ENCODE results near the gene SSU72. TPM values are rescaled to one million over a fixed set of nuclear protein-coding genes. Genes with fewer than 3 reads are reported as not detected.

SSU72 gene
- total RNA-seq, 1 experiment from 2014 or later = 112 TPM

GRCh38 chr1:1545946-1546737 lies 28.5 kb downstream of the SSU72 start:
- DNase-seq (ENCODE audit: extremely low read depth, low read depth) = no peak

DNA sequence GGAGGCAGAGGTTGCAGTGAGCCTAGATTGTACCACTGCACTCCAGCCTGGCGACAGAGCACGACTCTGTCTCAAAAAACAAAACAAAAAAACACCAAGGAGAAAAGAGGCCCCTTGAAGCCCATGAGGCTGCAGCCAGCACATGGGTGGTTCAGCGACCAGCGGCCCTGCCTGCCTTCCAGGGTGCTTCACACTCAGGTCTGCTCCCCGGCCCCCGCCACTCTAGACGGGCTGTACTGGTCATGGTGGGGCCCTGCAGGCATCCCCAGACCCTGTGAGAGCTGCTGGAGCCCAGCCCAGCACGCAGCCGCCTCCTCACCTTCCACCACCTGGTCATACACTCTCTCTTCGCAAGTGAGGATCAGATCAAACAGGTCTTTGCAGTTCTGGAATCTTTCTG lies 30.1 kb downstream of the SSU72 start:
- DNase-seq (ENCODE audit: extremely low read depth, low read depth) = no peak

DNA sequence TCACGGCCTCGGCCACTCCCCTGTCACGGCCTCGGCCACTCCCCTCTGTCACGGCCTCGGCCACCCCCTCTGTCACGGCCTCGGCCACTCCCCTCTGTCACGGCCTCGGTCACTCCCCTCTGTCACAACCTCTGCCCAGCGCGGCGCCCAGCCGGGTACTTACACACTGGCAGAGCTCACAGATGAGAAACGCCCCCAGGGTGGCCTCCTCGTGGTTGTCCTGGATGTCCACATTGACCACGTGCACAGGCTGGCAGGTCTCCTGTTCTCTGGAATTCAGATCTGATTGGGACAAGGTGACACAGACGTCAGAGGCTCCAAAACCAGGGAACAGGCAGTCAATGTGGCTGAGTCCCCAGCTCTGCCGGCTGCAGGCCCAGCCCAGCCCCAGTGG lies 31.0 kb downstream of the SSU72 start:
- DNase-seq (ENCODE audit: extremely low read depth, low read depth) = no peak

DNA sequence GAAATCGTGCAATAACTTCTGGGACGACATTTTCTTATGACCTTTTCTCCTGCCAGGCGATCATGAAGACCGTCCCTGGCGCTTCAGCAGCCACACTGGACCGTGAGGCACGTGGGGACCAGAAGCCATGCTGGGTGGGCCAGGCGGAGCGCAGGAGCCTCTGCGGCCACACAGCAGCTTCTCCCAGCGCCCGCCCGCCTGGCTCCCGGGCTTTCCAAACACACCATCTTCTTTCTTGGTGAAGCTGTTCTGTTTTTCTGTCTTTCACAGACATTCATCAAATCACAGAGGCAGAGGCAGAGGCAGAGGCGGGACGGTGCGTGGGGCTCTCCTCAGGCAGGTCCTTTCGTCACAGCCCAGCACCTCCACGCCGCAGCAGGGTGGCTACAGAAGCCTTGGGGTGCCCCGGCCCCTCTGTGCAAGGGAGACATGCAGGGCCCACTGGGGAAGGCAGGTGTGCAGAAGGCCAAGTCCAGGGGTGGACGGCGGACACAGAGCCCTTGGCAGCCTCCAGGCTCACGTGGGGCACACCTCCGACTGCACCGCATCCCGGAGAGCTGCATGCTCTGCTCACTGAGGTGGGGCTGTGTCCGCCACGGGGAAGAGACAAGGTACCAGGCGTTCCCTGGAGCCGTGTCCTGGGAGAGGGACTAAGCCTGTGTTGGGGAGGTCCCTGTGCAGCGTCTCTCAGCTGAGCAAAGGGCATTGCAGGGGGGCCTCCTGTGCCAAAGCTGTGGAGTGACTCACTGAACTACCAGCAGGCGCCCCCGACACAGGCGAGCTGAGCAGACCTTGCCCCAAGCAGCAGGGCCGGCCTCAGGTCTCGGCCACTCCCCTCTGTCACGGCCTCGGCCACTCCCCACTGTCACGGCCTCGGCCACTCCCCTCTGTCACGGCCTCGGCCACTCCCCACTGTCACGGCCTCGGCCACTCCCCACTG lies 31.6 kb downstream of the SSU72 start:
- no peak for DNase-seq (ENCODE audit: extremely low read depth, low read depth)

DNA sequence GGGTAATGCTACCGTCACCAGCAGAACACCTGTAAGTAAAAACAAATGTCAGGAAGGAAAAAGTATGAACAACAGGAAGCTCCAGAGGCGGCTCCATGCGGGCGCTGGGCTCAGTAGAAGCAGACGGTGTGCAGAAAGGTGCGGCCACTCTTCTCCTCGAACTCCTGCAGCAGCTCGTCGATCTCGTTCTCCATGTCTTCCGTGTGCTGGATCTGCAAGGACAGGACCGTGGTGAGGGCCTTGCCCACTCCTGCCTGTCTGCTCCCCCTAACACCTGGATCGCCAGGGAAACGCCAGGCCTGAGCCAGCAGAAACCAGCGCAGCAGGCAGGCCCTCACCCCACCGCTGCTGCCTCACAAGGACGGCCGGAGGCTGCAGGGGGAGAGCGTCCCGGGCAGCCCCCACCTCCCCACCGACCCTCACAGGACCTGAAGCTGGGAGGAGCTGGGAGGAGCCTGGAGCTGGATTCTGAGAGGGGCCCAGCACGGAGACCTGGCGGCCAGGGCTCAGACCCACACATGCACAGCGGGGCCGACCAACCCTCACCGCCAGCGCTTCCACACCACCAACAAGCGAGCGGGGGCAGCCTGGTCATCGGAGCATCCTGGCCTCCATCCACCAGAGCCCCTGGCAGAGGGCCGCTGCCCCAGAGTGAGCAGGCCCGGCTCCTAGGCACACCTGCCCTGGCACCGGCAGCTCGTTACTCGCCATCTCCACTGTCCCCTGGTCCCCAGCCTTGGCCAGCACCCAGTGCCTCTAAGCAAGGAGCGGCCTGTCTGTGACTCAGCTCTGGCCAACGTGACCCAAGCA lies 32.5 kb downstream of the SSU72 start:
- DNase-seq (ENCODE audit: extremely low read depth, low read depth) = no peak

DNA sequence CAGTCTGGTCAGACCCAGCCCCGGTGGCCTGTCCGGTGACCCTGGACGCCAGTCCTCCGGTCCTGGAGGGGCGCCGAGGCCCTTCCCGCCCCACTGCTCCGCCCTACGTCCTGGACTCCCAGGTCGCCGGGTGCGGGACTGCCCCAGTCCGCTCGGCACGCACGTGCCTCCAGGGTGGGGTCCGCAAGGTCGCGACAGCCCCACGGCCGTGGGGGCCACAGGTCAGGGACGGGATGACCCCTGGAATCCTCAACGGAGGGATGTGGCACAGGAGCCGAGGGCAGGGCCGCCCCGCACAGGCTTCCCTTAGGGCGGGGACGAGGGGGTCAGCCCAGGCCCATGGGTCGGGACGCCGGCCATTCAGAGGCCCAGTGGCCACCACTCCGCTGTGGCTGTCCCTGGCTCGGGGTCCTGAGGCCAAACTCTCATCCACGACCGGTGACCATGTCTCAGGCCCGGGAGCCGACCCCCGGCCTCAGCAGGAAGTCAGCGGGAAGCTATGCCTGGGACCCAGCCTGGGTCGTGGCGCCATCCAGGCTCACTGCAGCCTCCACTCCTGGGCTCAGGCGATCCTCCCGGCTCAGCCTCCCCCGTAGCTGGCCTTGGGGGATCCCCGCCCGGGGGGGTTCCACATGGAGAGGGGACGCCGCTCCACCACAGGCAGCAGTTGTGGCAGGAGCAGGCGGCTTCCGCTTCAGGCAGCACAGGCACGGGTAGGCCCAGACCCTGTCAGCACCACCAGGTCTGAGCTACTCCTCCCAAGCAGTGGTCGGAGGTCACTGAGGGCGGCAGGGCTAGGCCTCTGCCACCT lies 33.6 kb downstream of the SSU72 start:
- no peak for DNase-seq (ENCODE audit: extremely low read depth, low read depth)

GRCh38 chr1:1540090-1540817 lies 34.4 kb downstream of the SSU72 start, which contains the start of gene TMEM240:
TMEM240 (minus strand) TSS chr1:1540624; CDS start chr1:1540346, 278 bp downstream.
- DNase-seq (ENCODE audit: extremely low read depth, low read depth) = no peak

DNA sequence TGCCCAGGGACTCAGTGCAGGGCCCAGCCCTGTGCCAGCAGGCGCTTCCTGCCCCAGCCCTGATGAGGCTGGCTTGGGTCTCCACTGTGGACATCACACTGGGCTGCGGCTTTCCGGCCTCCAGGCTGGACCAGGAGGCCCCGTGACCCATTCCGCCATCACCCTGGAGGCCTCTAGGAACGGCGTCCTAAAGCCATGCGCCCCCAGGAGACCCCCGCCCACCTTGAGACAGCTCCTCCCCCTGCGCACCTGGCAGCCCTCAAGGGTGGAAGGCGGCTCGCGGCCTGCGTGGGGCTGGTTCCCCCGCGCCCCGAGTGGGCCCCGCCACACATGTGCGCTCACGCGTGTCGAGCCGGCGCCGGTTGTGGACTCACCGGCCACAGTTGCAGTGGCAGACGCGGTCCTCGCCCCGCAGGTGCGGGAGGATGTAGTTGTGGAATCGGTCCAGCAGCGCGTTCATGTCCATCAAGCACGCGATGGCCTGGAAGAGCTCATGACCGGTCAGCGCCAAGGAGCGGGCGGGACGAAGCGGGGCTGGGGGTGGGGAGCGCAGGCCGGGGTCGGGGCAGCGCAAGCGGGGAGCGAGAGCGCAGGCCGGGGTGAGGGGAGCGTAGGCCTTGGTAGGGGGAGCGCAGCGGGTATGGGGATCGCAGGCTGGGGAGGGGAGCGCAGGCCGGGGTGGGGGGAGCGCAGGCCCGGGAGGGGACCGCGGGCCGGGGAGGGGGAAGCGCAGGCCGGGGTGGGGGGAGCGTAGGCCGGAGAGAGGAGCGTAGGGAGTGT lies 35.2 kb downstream of the SSU72 start:
- no peak for DNase-seq (ENCODE audit: extremely low read depth, low read depth)

GRCh38 chr1:1538989-1539309 lies 35.7 kb downstream of the SSU72 start:
- DNase-seq (ENCODE audit: extremely low read depth, low read depth) = no peak

DNA sequence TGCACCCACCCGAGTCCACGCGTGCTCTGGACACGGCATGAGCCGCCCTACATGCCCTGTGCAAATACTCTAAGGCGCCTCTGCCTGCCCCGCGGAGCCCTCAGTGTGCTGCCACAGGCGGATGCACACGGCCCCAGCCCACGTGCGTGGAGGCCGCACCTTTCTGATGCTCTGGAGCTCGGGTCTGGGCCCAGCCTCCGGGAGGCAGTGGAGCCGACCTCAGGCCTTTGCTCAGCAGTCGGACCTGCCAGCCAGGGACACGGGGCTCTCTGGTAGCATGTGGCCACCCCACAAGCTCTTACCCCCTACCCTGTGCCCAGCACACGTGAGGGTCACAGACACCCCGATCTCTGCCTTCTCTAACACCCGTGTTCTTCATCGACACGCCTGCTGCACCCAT lies 36.3 kb downstream of the SSU72 start:
- no peak for DNase-seq (ENCODE audit: extremely low read depth, low read depth)

DNA sequence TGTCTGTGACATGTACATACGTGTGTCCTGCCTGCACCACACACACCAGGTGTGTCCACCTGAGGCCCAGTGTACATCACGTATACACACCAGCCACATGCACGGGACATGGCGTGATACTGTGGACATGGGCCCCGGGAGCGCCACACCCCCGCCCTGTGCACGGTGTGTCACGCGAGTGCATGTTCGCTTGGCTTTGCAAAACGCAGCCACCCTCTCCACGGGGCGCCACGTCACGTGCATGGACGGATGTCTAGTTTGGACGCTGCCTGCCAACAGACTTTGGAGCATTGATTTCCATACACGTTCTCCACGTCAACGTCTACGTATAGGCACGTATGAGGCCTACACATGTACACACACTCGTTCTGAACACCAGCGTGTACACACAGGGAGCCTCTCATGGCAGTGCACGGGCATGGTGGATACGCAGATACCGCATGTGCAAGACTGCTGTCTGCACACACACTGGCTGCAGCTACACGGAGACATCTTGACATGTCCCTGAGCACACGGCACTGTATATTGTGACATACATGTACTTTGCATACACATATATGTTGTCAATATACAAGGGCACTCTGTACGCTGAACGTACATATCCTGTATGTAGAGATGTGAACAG lies 36.9 kb downstream of the SSU72 start:
- no peak for DNase-seq (ENCODE audit: extremely low read depth, low read depth)

GRCh38 chr1:1536938-1537546 lies 37.6 kb downstream of the SSU72 start:
- no peak for DNase-seq (ENCODE audit: extremely low read depth, low read depth)

DNA sequence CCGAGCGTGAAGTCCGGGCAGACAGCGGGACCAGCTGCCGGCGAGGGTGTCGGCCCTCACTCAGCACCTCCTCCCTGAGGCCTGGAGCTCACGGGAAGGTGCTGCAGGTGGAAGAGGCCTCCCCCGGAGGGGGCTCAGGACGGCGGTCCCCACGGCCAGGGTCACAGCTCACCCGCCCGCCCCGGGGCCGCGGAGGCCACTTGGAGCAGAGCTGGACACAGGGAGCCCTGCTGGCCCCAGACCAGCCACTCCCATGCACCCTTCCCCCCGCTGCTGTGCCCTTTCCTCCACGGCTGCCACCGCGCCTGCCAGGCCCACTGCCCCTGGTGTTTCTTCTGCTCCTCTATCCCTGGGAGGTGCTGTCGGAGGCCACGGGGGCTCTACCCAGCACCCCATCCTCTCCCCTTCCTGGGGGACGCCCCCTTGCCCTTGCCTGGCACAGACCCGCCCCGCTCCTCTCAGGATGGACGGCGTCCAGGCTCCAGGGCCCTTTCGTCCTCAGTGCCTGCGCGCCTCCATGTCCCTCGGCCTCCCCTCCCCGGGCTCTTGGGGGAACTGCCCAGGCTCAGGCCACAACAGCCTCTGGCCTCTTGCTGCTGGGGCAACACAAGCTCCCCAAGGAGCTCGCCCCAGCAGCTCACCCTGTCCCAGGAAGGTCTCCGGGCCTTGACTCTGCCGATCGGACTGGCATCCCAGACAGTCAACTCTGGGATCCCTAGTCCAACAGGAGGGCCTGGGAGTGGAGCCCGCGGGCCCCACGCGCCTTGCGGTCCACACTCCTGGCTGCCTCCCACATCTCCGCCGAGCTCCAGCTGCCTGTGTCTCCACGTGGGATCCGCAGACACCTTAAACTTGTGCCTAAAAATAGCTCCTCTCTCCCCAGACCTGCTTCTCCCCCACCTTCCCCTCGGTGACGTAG lies 38.4 kb downstream of the SSU72 start:
- DNase-seq (ENCODE audit: extremely low read depth, low read depth) = no peak

DNA sequence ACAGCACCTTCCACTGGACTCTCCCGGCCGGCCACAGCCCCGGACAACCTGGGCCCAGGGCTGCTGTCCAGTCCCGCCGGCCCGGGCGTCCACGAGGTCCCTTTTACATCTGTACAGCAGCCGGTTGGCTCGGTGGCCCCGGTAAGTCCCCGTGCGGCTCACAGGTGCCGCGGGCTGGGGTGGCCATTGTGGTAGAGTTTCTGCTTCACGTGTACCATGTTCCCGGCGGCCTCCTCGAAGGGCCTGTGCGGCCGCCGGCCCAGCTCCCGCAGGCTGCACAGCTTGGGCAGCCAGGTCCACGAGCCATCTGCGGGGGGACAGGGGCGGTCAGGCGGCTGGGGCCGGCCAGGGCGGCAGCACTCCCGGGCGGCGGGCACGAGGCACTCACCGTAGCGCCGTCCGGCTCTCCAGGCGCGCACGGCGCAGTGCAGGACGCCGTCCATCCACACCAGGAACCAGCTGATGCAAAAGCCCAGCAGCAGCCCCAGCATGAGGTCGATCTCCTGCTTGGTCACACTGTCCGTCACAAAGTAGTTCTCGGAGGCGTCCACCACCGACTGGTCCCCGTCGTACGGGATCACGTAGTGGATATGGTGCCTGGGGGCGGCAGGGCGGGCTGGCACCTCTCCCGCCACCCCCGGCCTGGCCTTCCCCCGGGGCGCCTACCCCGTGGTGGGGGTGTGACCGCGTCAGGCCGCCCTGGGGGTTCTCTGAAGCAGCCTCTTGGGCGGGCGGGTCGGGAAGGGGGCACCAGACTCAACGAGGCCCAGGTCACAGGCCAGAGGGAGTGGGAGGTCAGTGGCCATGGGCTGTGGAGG lies 39.3 kb downstream of the SSU72 start:
- no peak for DNase-seq (ENCODE audit: extremely low read depth, low read depth)

GRCh38 chr1:1534401-1535154 lies 40.1 kb downstream of the SSU72 start:
- no peak for DNase-seq (ENCODE audit: extremely low read depth, low read depth)
